HEK293 (cell line): ENCODE data around the gene CXADR.

Source experiments
- CTCF ChIP-seq: fragments of 450-650 bp; formaldehyde crosslinking; IDR thresholded peaks from 2 replicates; pipeline ENCODE4 v1.5.1; 2016; ENCODE audit warnings: missing biosample characterization, missing genetic modification characterization
- PBX3 ChIP-seq: sonication (generic); formaldehyde crosslinking; IDR thresholded peaks from 2 replicates; pipeline ENCODE4 v1.8.1; 2022; ENCODE audit warnings: mild to moderate bottlenecking, moderate library complexity, missing genetic modification reagents
- TCF7L2 ChIP-seq: IDR thresholded peaks from 2 replicates; pipeline ENCODE4 v1.6.1; 2011; ENCODE audit warnings: low read depth, mild to moderate bottlenecking, inconsistent platforms, low read length, moderate library complexity, borderline replicate concordance
- ZNF112 ChIP-seq: fragments of 450-650 bp; formaldehyde crosslinking; IDR thresholded peaks from 2 replicates; pipeline ENCODE4 v1.5.0; 2017; ENCODE audit warnings: missing biosample characterization, missing genetic modification characterization
- ZNF776 ChIP-seq: fragments of 450-650 bp; formaldehyde crosslinking; IDR thresholded peaks from 2 replicates; pipeline ENCODE4 v1.5.0; 2017; ENCODE audit warnings: missing biosample characterization, missing genetic modification characterization, borderline replicate concordance
- TF ChIP-seq, protein P1 (sequence below): fragments of 450-650 bp; formaldehyde crosslinking; IDR thresholded peaks from 2 replicates; pipeline ENCODE4 v1.5.1; 2016; ENCODE audit warnings: missing biosample characterization, missing genetic modification characterization

DNA sequence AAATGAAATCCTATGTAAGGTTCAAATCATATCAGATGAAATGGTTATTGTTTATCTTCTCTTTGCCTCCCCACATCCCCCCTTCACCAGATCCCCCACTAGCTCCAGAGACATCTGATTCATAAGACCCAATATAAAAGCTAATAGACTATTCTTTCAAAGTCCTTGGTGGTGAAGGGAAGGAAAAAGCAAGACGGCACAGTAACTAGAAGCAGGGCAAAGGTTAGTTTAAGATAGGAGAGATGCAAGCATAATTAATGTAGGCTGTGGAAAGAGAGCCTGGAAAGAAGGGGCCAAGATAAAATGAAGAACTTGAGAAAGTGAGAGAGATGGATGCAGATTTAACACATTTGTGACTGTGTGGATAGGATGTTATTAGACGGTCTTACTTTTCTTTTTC lies 66.0 kb downstream of the CXADR start:
- TF ChIP-seq CTCF (no peak), ZNF112 (no peak), TCF7L2 (no peak), ZNF776 (tag by site-specific recombination) (no peak), PBX3 (no peak)
- TF ChIP-seq, protein P1, sequence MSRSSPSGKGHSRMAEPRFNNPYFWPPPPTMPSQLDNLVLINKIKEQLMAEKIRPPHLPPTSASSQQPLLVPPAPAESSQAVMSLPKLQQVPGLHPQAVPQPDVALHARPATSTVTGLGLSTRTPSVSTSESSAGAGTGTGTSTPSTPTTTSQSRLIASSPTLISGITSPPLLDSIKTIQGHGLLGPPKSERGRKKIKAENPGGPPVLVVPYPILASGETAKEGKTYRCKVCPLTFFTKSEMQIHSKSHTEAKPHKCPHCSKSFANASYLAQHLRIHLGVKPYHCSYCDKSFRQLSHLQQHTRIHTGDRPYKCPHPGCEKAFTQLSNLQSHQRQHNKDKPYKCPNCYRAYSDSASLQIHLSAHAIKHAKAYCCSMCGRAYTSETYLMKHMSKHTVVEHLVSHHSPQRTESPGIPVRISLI (tag by site-specific recombination) = no peak
